NCI-H2029 treated with DMSO at 0.1 percent for 48 hours (cell line): ENCODE results near the gene NAPG.
"Not testable (repeated sequence)": the region's sequence is repeated elsewhere in the genome, so short reads cannot be mapped to it uniquely, and the experiment has no call there.

Experiments
- DNase-seq: peaks from one replicate; lab custom pipeline; 2025; lab: John Stamatoyannopoulos, UW

Gene NAPG

GRCh38 chr18:10514601-10515000 lies 11.2 kb upstream of the NAPG start:
- DNase-seq, result no peak

- DNase-seq, result no peak
These were observed 10.4 kb upstream of the NAPG start for GRCh38 chr18:10515456-10515855.

DNA sequence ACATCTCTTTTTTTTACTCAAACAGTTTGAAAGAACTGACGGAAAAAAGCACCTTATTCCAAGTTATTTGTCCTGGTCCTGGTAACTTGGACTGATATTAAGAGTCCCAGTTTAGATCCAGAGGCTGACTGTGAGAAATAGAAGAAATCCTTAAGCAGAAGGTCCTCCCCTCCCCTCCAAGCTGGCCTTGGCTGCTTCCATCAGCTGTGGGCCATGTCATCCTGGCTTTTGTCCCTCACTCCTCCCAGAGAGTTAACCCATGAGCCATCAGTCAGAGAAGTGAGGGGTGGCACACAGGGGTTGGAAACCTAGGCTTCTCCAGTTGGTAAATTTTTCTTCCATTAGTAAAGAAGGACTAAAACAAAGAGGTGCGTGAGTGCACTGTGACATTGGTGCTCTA lies 9.7 kb upstream of the NAPG start:
- no peak for DNase-seq

- no peak for DNase-seq
These were observed 7.1 kb upstream of the NAPG start for GRCh38 chr18:10518595-10519255.

DNA sequence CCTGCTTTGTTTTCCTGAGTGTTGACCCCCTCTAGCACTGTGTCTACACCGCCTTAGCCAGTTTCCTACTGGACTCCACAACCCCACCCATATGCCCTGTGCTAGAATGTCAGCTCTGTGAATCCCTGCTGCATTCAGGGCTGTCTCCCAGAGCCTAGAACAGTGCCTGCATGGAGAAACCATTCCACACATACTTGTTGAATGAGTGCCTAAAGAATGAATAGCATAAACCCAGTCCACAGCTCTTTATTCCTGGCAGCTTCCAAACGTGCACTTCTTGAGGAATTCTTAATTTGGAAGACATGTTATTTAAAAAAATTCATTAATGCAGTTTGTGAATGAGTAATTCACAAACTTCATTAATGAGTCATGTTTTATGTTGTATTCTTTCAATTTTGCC lies 6.5 kb upstream of the NAPG start:
- no peak for DNase-seq

- peak; percentile 12 for DNase-seq
These were observed 5.6 kb upstream of the NAPG start for GRCh38 chr18:10519999-10520935.

GRCh38 chr18:10521566-10521965 lies 4.3 kb upstream of the NAPG start:
- no peak for DNase-seq

DNA sequence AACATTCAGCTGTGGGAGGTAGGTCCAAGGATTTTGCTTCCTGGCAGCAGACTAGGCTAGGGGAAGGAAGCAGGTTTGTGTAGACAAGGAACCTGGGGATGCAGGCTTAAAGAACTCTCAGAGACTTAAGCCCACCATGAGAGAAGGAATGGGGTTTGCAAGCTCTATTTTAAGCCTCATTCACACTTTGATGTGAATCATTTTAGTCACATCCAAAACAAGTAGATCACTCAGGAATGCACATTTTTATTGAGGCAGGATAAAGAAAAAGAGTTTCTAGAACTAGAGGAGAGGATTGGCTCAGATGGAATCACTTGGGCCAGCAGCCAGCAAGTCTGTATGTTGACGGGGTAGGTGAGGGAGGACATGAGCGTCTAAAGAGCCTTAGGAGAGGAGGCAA lies 3.3 kb upstream of the NAPG start:
- DNase-seq, result no peak

DNA sequence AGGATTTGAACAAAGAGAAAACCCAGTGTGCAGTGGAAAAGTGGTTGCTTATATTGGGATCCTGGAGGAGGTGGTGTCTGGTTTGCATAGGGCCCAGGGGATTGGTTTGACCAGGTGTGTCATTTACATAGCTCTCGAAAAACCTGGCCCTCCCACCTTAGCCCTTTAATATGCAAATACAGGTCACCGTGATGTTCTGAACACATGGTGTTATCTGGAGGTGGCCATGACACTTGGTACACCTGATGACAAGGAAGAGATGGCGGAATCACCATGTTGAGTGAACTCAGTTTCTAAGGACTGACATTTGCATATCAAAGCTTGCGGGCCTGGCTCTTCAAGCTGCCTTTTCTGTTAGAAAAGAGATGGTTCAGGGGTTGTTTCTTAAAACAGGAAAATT lies 2.3 kb upstream of the NAPG start:
- no peak for DNase-seq

DNA sequence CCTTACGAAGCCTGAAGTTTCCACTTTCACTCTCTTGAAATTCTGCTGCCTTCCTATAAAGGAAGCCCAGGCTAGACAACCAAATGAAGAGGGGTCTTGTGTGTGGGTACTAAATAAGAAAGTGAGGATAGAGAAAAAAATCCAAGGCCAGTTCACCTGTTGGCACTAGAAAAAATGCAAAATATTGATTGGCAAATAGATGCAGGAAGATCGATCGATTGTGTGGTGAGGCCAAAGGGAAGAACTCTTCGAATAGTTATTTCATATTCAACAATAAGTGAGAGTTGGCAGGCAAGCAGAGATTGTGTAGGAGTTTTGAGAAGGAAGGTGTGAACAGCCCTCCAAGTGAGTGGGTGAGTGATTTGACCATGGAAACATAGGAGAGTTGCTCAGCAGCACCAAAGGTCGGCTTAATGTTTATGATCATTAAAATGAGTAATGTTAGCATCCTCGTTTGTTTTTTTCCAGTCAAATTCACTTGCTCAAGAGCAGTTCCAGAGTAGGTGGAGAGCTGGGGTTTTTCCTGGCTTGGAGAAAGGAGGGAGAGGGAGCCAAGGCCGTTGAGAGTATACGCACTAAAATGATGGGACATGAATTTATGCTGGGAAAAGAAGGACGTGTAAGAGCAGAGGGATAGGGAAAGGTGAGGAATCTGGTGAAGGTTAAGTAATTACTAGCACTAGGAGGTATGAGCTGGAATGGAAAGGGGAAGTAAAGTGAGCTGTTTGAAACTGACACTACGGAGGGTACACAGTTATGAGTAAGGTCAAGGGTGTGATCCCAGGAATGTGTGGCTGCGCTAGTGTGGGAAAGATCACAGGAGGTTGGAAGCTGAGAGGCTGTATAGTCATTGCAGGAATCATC lies 1.1 kb upstream of the NAPG start:
- DNase-seq, result no peak

DNA sequence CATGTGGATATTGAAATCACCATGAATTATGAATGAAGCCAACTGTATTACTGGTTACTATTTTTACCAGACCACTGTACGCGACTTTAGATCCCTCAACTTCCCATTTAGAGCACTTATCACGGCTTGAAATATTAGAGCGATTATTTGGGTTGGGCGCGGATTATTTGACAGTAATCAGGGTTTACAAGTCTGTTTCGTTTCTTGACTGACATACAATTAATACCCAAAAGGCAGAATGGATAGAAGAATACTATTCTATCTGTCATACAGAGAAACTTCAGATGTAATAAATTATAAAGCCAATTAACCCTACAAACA lies 496 bp upstream of the NAPG start:
- no peak for DNase-seq

- DNase-seq, result no peak
These were observed 728 bp downstream of the NAPG start for GRCh38 chr18:10526561-10526949.

GRCh38 chr18:10528439-10528838 lies 2.6 kb downstream of the NAPG start:
- no peak for DNase-seq

DNA sequence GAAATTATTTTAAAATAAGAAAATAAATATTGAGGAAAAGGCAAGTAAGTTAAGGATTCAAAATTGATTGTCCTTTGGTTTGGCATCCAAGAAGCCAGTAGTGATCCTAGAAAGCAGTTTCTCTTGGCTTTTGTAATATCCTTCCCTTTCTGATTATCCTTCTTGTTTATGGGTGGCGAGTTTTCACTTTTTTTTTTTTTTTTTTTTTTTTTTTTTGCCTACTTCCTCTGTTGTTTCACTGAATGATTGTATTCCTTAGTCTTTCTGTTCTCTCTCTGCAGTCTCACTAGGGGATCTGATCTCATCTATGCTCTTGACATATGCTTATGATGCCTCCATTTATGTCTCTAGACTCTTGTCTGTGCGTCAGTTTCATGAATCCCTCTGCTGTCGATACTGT lies 4.2 kb downstream of the NAPG start:
- DNase-seq, result no peak

DNA sequence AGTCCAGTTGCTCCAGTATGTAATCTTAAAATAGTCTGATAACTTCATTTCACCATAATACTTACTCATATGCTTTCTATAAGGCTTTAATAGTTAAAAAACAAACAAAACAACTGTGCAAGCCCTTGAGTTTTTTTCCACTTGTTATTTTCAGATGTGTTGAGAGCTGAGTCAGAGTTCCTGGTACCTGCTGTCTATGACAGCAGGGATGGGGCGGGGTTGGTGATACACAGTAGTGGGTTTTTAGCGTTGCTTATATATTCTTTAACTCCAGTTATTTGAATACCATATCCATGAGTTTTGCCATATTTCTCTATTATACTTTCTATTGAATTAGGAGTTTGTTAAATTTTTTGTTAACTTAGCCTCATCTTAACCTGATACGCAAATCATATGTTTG lies 5.0 kb downstream of the NAPG start:
- no peak for DNase-seq

GRCh38 chr18:10533111-10533510 lies 7.3 kb downstream of the NAPG start:
- DNase-seq, result no peak

DNA sequence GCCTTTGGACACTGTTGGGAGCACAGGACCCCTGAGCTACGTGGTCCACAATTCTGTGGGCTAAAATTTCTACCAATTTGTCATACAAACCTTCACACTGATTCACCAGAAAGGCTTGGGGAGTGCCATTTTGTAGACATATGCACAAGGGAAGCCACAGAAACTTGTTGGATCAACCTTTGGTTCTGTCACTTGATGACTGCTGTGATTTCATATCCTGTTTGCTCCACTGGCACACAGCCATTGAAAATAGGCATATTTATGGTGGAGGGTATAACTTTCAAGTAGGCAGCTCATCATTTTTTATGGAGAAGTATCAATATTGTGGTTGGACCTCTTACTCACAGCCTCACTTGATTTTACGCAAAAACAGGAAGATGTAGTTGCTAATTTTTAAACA lies 10.5 kb downstream of the NAPG start:
- no peak for DNase-seq

DNA sequence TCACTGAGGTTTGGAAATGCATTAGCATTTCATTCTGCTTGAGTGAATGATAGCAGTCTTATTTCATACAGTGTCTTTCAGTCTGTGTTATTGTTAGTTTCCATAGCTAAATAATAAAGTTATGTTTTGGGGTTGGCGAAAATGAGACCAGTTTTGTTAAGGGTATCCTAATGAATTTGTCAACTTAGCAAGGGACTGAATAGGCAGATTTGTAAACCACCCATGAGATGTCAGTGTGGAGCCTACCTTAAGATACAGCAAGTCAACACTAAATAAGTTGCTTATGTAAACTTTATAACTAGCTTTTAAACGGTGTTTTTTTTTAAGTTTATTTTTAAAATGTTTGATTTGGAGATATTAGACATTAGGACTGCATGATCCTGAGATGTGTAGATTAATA lies 11.9 kb downstream of the NAPG start:
- DNase-seq, result no peak

DNA sequence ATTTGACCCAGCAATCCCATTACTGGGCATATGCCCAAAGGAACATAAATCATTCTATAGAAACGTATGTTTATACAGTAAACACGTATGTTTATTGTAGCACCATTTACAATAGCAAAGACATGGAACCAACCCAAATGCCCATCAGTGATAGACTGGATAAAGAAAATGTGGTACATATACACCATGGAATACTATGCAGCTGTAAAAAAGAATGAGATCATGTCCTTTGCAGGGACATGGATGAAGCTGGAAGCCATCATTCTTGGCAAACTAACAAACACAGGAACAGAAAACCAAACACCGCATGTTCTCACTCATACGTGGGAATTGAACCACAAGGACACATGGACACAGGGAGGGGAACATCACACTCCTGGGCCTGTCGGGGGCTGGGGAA lies 13.3 kb downstream of the NAPG start:
- DNase-seq, result not testable (repeated sequence)

- no peak for DNase-seq
These were observed 17.4 kb downstream of the NAPG start for GRCh38 chr18:10543277-10543676.

DNA sequence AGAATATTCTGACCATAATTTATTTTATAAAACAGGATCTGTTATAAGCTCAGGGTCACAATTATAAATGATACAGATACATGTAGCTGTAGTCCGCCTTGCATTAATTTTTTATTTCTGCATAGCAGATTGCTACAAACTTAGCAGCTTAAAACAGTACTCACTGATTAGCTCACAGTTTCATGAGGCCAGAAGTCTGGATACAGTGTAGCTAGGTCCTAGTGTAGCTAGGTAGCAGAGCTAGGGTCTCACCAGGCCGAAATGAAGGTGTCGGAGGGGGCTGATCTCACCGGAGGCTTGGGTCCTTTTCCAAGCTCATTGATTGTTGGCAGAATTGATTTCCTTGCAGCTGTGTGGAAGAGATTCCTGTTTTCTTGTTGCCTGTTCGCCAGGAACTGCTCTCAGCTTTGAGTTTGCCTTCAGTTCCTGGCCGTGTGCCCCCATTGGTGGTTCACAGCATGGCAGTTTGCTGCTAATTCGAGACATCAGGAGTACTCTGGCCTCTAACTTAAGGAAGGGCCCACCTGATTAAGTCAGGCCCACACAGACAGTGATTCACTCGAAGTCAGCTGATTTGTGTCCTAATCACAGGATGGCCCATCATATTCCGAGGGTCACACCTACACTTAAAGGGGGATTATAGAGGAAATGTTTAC lies 18.4 kb downstream of the NAPG start:
- no peak for DNase-seq
